HG03060 (cell line): ENCODE measurements around the gene S100Z.
"Not testable (repeated sequence)": the region's sequence is repeated elsewhere in the genome, so short reads cannot be mapped to it uniquely, and the experiment has no call there.

Source experiments
- ATAC-seq: cut with Tn5 transposase; IDR thresholded peaks from one replicate; pipeline ENCODE4 v1.9.1; 2021; ENCODE audit warnings: low read depth, moderate number of reproducible peaks; ENCODE audit not compliant: unreplicated experiment

S100Z gene

GRCh38 chr5:76945238-76945637, 95.4 kb downstream of the S100Z start:
- ATAC-seq, result not testable (repeated sequence)

- no peak for ATAC-seq
These were observed 96.3 kb downstream of the S100Z start for GRCh38 chr5:76946090-76946489.

- ATAC-seq, result no peak
These were observed 97.3 kb downstream of the S100Z start for GRCh38 chr5:76947082-76947503.

GRCh38 chr5:76952795-76953536, 103.2 kb downstream of the S100Z start, which contains the start of gene CRHBP:
Gene CRHBP (plus strand): TSS chr5:76953045. CDS start chr5:76953135, 90 bp downstream.
- no peak for ATAC-seq

GRCh38 chr5:76953551-76954382, 104.0 kb downstream of the S100Z start:
- ATAC-seq, result no peak

- ATAC-seq, result no peak
These were observed 104.6 kb downstream of the S100Z start for GRCh38 chr5:76954383-76954763.

GRCh38 chr5:76956033-76956432, 106.2 kb downstream of the S100Z start:
- no peak for ATAC-seq

- ATAC-seq, result no peak
These were observed 109.4 kb downstream of the S100Z start for GRCh38 chr5:76958991-76959767.

GRCh38 chr5:76960004-76960625, 110.3 kb downstream of the S100Z start:
- peak; percentile 56 for ATAC-seq

GRCh38 chr5:76964060-76964459, 114.2 kb downstream of the S100Z start:
- ATAC-seq, result no peak
